Measurements from ENCODE around the gene C6orf52. TPM values are rescaled to one million over a fixed set of nuclear protein-coding genes. Genes with fewer than 3 reads are reported as not detected.
"Not testable (repeated sequence)": the region's sequence is repeated elsewhere in the genome, so short reads cannot be mapped to it uniquely, and the experiment has no call there.

The C6orf52 gene
- 1 to 10 TPM; 1.6 to 4.4 (median 3.1) TPM for polyA plus RNA-seq (ENCODE audit: insufficient read length in 4 of 4)

DNA sequence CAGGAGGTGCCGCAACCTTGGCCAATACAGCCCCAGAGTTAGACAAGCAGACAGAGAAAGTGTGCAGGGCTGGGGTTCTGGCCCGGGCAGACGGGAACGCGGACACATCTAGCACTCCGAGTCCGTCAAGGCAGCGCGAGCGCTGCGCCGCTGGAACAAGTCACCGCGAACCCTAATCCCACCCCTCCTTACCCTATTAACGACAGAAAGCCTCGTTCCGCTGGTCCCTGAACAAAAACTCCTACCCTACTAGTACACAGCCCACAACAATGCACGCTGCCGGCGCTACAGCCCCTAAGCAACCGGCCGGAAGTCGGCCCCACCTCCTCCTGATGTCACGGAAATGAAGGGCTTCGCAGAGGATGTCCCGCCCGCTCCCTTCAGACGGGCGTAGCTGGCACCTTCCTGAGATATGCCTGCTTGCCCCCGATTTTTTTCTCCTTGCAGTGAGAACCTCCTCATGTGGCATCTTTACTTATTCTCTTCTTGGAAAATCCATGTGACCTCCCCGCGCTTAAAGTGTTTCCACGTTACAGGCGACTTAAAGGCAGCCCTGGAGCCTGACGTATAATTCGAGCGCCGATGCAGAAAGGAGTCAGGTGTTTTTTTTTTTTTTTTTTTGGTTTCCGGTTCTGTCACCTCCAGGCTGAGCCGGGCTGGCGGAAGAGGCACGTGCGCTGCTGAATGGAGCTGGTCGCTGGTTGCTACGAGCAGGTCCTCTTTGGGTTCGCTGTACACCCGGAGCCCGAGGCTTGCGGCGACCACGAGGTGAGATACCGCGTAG lies at the start of gene C6orf52, which contains the start of gene PAK1IP1:
Gene C6orf52, minus strand, starts transcription at position 315 of the 784 bp plus-strand sequence. CDS start 7,066 bp downstream, outside the sequence.
Gene PAK1IP1, plus strand, starts transcription at position 671 of the 784 bp plus-strand sequence. Its CDS starts 14 bp downstream, at position 685.
- peak; percentile 91 to 95 (median 94) for DNase-seq (ENCODE audit: low read depth in 4 of 4, low spot score in 3 of 4)

DNA sequence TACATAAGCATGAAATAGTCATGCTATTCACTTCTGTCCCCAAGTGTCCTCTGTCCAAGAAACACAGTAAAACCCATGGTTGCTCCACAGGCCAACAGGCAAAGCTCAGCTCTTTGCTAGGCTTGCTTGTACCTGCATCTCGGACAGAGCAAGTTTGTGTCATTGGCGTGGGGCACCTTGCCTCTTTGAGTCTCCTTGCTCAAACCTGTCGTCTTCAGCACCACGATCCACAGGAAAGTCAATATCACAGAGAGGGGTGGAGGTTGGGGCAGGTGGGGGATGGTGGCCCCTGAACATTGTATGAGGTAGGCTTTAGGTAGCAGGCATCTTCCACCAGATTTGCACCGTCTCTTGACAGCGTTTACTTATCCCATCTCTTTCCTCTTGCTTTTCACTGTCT lies 49.1 kb upstream of the C6orf52 start:
- no peak for DNase-seq (ENCODE audit: low read depth in 4 of 4, low spot score in 3 of 4)

DNA sequence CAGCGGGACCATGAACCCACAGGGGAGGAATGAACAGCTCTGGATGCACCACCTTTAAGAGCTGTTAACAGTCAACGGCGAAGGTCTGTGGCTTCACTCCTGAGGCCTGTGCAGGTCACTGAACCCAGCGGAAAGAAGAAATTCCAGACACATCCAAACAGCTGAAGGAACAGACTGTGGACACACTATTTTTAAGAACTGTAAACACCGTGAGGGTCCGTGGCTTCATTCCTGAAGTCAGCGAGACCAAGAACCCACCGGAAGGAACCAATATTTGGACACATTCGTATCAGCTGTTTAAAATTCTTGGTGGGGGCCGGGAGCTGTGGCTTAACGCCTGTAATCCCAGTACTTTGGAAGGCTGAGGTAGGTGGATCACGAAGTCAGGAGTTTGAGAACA lies 47.8 kb upstream of the C6orf52 start:
- DNase-seq (ENCODE audit: low read depth in 4 of 4, low spot score in 3 of 4) = no peak

DNA sequence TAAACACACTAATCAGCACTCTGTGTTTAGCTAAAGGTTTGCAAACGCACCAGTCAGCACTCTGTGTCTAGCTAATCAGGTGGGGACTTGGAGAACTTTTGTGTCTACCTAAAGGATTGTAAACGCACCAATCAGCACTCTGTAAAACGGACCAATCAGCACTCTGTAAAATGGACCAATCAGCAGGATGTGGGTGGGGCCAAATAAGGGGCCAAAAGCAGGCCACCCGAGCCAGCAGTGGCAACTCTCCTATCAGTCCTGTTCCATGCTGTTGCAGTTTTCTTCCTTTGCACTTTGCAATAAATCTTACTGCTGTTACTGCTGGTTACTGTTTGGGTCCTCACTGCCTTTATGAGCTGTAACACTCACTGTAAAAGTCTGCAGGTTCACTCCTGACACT lies 47.2 kb upstream of the C6orf52 start:
- DNase-seq (ENCODE audit: low read depth in 4 of 4, low spot score in 3 of 4) = not testable (repeated sequence)

DNA sequence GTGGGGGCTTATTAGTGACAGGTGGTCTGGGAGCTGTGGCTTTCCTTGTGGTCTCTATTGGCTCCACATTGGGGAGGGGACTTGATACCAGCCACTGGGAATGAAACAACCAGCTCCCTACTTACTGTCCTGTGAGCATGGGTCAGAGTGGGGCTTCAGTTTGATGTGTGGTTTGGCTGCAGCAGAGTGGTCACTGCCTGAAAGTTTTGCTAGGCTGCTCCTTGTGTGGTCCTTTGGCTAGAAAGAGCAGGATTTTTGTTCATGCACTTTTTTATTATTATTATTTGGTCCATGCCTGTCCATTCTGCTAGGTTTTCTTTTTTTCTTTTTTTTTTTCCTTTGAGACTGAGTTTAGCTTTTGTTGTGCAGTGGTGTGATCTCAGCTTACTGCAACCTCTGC lies 45.6 kb upstream of the C6orf52 start:
- no peak for DNase-seq (ENCODE audit: low read depth in 4 of 4, low spot score in 3 of 4)

DNA sequence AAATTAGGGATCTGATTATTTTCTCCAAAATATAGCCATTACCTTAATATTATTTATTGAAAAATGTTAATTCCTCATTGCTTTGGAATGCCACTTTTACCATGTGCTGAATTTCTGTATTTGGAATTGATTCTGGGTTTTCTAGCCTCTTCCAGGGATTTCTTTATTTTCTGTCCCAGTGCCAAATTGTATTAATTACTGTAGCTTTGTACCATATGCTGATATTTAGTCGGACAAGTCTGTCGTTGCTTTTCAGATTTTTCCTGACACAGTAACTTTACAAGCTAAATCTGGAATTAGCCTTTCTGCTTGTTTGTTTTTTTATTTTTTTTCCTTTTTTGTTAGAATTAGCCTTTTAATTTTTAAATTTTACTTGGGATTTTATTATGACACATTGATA lies 42.3 kb upstream of the C6orf52 start:
- DNase-seq (ENCODE audit: low read depth in 4 of 4, low spot score in 3 of 4) = no peak

DNA sequence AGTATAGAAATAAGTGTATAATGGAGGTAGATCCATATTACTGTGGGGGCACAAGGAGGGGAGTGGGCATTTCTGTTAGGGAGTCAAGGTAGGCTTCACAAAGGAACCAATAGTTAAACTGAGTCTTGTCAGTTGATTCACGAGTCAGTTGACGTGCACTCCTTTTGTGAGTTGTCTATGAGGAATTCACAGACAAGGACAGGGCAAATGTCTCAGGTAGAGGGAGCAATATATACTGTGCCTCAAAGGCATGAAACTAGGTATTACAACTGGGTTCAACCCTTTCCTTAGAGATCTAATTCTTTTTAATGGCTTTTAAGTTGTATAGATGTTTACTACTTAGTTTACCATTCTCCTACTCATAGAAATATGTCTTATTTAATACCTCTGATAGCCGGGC lies 39.4 kb upstream of the C6orf52 start:
- no peak for DNase-seq (ENCODE audit: low read depth in 4 of 4, low spot score in 3 of 4)

DNA sequence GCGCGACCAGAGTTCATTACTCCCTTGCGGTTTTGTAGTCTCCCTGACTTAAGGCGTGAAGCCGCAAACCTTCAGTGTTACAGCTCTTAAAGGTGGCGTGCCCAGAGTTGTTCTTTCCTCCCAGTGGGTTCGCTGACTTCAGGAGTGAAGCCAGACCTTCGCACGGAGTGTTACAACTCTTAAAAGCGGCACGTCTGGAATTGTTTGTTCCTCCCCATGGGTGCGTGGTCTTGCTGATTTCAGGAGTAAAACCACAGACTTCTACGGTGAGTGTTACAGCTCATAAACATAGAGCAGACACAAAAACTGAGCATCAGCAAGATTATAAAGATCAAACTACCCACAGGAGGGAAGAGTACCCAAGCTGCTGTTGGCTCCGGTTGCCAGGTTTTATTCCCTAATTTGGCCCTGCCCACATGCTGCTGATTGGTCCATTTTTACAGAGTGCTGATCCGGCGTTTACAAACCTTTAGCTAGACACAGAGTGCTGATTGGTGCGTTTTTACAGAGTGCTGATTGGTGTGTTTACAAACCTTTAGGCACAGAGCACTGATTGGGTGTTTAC lies 38.8 kb upstream of the C6orf52 start:
- DNase-seq (ENCODE audit: low read depth in 4 of 4, low spot score in 3 of 4) = no peak

DNA sequence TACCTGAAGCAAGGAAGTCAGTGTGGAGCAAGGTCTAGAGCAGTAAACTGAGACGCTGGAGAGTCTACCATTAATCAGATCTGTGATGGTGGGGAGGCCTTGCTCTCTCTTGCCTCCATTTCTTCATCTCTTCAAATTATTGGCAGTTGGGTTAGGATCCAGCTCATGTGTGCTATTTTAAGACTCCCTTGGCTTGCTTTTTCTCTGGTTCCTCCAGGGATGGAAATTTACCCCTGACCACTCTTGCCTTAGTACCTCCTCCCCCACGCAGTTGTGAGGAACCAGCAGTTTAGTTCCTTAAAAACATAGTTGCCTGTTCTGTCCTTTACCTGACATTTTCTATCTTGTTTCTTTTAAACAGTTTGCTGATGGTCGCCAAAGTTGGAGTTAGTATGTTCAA lies 35.8 kb upstream of the C6orf52 start:
- no peak for DNase-seq (ENCODE audit: low read depth in 4 of 4, low spot score in 3 of 4)

DNA sequence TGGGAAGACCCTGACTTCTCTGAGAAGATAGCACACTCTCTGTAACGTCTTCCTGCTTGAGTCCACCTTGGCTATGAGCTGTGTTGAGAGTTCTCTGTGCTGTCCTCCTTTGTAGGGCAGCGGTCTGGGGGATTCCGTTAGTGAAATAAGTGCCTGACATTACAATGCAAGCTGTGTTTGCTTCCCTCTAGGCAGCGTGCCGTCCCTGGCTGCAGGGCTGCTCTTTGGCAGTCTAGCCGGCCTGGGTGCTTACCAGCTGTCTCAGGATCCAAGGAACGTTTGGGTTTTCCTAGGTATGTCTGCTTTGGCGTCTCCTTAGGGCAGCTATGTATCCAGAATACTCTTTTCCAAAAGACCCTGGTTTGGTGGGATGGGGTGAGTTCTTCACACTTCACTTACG lies 31.3 kb upstream of the C6orf52 start:
- no peak for DNase-seq (ENCODE audit: low read depth in 4 of 4, low spot score in 3 of 4)

DNA sequence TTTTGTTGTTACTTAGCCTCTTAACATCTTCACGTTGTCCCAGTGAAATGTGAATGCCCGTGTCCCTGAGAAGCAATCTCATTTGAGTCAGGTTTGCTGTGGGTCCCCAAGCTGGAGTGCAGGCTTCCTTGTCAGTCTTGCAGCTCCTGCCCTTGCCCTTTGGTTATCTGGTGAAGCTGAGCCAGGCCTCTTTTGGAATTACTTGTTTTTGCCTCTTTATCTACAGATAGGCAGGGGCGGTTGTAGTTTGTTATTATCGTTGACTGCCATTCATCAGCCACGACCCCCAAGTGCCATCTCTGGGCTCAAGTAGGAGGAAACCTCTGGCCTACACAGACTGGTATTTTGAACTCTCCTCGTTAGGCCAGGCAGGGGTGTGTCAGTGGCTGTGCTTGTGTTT lies 30.6 kb upstream of the C6orf52 start:
- DNase-seq (ENCODE audit: low read depth in 4 of 4, low spot score in 3 of 4) = no peak

DNA sequence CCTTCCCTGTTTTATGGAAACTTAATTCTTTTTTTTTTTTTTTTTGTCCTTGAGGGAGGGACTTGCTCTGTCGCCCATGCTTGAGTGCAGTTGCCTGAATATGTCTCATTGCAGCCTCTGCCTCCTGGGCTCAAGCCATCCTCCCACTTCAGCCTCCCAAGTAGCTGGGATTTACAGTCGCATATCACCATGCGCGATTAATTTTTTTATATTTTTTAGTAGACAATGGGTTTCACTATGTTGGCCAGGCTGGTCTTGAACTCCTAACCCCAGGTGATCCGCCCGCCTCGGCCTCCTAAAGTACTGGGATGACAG lies 29.1 kb upstream of the C6orf52 start:
- no peak for DNase-seq (ENCODE audit: low read depth in 4 of 4, low spot score in 3 of 4)

DNA sequence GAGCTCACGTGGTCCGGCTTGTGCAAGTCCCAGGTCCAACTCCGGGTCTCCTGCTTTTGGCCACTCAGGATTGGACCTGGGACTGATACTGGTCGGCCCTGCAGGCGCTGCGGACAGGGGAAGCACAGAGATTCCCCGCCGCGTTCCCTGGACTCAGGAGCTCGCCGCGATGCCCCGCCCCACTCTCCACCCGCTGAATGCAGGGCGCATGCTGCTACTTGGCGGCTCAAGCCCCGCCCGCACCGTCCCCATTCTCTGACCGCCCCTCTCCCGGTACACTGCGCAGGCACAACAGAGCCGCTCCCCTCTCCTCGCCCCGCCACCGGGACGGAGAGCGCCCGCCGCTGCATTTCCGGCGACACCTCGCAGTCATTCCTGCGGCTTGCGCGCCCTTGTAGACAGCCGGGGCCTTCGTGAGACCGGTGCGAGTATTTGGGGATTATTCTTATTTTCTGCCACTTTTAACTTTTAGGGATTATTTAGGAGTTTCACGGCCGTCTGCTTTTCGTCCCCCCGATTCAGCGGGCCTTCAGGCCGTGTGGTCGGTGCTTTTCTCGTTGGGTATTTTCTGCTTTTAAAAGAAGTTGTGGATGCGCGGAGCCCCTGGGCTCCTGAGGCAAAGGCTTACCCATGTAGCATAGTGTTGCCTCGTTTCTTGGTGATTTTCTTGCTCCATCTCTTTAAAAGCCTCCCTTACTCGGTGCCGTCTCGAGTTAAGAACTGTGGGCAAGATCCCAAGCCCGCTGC lies 28.6 kb upstream of the C6orf52 start, which contains the start of gene TMEM14C:
Gene TMEM14C, plus strand, starts transcription at position 251 of the 747 bp plus-strand sequence. CDS start 1,544 bp downstream, outside the sequence.
- DNase-seq (ENCODE audit: low read depth in 4 of 4, low spot score in 3 of 4) = peak; percentile 94 to 95 (median 95)

DNA sequence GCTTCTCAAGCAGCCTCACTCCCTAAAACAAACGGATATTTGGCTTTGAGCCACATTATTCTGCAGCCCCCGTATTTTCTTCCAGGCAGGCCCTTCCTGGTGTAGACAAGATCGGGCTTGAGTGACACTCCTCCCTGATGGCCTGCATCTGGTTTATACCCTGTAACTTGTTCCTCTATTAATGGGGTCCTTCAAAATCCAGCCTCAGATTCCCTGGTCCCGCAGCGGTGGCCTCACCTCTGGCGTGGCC lies 28.1 kb upstream of the C6orf52 start:
- no peak for DNase-seq (ENCODE audit: low read depth in 4 of 4, low spot score in 3 of 4)

DNA sequence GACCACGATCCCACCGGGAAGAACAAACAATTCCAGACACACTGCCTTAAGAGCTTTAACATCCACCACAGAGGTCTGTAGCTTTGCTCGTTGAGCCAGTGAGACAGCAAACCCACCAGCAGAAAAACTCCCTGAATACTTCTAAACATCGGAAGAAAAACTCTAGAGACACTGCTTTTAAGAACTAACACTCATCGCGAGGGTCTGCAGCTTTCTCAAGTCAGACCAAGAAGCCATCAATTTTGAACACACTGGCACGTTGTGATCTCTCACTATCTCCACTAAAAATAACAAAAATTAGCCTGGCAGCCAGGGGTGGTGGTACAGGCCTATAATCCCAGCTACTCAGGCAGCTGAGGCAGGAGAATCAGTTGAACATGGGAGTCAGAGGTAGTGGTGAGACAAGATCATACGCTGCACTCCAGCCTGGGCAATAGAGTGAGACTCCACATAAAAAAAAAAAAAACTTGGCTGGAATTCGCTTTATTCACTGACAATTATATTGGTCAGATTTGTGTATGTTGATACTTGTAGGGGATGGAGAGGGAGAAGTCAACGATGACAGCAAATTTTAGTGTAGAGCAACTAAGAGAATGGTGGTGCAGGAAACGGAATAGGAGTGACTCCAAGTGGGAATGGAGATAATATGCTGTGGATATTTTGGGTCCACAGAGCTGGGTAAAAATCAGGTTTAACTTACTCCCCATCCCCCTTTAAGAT lies 27.6 kb upstream of the C6orf52 start:
- DNase-seq (ENCODE audit: low read depth in 4 of 4, low spot score in 3 of 4) = no peak

DNA sequence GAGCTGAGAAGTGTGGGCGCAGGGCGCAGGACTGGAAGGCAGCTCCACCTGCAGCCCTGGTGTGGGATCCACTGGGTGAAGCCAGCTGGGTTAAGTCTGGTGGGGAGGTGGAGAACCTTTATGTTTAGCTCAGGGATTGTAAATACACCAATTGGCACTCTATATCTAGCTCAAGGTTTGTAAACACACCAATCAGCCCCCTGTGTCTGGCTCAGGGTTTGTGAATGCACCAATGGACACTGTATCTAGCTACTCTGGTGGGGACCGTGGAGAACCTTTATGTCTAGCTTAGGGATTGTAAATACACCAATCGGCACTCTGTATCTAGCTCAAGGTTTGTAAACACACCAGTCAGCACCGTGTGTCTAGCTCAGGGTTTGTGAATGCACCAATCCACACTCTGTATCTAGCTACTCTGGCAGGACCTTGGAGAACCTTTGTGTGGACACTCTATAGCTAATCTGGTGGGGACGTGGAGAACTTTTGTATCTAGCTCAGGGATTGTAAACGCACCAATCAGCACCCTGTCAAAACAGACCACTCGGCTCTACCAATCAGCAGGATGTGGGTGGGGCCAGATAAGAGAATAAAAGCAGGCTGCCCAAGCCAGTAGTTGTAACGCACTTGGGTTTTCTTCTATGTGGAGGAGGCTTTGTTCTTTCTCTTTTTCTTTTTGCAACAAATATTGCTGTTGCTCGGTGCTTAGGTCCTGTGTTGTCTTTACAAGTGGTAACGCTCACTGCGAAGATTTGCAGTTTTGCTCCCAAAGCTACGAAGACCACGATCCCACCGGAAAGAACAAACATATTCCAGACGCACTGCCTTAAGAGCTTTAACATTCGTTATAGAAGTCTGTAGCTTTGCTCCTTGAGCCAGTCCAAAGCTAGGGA lies 26.8 kb upstream of the C6orf52 start:
- not testable (repeated sequence) for DNase-seq (ENCODE audit: low read depth in 4 of 4, low spot score in 3 of 4)

DNA sequence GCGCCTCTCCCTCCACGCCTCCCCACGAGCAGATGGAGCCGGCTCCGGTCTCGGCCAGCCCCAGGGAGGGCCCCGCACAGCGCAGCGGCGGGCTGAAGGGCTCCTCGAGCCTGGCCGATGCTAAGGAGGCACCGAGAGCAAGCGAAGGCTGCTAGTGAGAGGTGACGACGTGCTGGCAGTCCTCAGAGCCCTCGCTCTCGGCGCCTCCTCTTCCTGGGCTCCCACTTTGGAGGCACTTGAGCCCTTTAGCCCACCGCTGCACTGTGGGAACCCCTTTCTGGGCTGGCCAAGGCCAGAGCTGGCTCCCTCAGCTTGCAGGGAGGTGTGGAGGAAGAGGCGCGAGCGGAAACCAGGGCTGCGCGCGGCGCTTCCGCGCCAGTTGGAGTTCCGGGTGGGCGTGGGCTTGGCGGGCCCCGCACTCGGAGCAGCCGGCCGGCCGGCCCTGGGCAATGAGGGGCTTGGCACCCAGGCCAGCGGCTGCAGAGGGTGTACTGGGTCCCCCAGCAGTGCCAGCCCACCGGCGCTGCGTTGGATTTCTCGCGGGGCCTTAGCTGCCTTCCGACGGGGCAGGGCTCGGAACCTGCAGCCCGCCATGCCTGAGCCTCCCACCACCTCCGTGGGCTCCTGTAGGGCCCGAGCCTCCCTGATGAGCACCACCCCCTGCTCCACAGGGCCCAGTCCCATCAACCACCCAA lies 26.0 kb upstream of the C6orf52 start:
- no peak for DNase-seq (ENCODE audit: low read depth in 4 of 4, low spot score in 3 of 4)

DNA sequence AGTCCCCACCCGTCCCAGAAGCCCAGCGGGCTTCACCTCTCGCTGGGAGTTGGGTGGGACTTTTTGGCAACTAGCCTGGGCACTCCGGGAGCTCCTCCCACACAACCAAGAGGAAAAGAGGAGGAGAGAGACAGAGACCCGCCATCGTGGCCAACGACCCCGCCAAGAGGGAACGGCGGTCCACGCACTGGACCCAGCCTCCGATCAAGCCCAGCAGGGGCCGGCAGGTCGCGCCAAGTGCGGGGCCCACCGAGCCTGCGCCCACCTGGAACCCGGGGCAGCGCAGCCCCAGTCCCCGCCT lies 25.5 kb upstream of the C6orf52 start:
- no peak for DNase-seq (ENCODE audit: low read depth in 4 of 4, low spot score in 3 of 4)

DNA sequence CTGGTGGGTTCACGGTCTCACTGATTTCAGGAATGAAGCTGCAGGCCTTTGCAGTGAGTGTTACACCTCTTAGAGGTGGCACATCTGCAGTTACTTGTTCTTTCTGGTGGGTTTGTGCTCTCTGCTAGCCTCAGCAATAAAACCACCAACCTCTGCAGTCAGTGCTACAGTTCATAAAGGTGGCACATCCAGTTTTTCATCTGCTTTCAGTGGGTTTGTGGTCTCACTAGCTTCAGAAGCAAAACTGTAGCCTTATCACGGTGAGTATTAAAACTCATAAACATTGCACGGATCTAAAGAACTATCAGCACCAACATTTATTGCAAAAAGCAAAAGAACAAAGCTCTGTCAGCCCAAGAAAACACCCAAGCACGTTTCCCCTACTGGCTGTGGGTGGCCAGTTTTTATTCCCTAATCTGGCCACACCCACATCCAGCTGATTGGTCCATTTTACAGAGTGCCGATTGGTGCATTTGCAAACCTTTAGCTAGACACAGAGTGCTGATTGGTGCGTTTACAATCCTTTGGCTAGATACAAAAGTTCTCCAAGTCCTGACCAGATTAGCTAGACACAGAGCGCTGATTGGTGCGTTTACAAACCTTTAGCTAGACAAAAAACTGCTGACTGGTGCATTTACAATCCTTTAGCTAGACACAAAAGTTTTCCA lies 25.0 kb upstream of the C6orf52 start:
- no peak for DNase-seq (ENCODE audit: low read depth in 4 of 4, low spot score in 3 of 4)

Data from left renal pelvis (tissue), 4 donors.